ENCODE measurements around the gene OR51D1.

DNA sequence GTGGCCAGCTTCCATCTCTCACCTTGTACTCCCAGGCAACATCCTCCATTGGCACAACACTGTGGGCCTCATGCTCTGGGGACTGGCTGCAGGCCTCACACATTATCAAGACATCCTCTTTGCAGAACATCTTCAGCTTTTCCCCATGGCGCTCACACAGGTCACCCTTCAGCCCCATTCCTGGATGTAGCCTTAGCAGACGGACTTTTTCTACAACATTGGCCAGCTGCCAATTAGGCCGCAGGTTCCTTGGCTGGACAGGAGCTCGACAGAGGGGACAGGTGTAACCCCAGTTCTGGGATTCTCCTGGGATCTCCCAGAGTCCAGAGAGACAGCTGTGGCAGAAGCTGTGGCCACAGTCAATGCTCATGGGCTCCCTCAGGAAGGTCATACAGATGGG, 32.2 kb upstream of the OR51D1 start:
- TF ChIP-seq EZH2 (IDR thresholded peaks at IDR 0.05; ENCODE audit: borderline replicate concordance, low read depth, low read length, severe bottlenecking): no peak
- TF ChIP-seq, protein P1, sequence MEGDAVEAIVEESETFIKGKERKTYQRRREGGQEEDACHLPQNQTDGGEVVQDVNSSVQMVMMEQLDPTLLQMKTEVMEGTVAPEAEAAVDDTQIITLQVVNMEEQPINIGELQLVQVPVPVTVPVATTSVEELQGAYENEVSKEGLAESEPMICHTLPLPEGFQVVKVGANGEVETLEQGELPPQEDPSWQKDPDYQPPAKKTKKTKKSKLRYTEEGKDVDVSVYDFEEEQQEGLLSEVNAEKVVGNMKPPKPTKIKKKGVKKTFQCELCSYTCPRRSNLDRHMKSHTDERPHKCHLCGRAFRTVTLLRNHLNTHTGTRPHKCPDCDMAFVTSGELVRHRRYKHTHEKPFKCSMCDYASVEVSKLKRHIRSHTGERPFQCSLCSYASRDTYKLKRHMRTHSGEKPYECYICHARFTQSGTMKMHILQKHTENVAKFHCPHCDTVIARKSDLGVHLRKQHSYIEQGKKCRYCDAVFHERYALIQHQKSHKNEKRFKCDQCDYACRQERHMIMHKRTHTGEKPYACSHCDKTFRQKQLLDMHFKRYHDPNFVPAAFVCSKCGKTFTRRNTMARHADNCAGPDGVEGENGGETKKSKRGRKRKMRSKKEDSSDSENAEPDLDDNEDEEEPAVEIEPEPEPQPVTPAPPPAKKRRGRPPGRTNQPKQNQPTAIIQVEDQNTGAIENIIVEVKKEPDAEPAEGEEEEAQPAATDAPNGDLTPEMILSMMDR (IDR thresholded peaks at IDR 0.05; ENCODE audit: borderline replicate concordance, extremely low read depth, low read length, poor library complexity, severe bottlenecking): no peak

Measured in DND-41 (cell line).